PC-3 (cell line): ENCODE results near the gene FGD5. TPM values are rescaled to one million over a fixed set of nuclear protein-coding genes. Genes with fewer than 3 reads are reported as not detected.

ENCODE experiments used
- ATAC-seq: fragments of 200-7000 bp; cut with Tn5 transposase; 2 replicates; pipeline ENCODE4 v1.9.1; 2020; ENCODE audit warnings: mild to moderate bottlenecking, moderate library complexity
- BruUV-seq: library from RNA; stranded (reverse); fragments of 400-500 nt; replicated peaks from 2 replicates; lab custom pipeline; 2021; lab: Mats Ljungman, UMichigan
- CTCF ChIA-PET: fragments of 300-600 bp; sonication (Branson Sonifier 250); formaldehyde crosslinking; loops from one replicate; lab custom pipeline; 2022; ENCODE audit warnings: antibody characterized with exemption; lab: Charles Lee
- POLR2A ChIA-PET: fragments of 300-600 bp; sonication (Branson Sonifier 250); formaldehyde crosslinking; loops from one replicate; lab custom pipeline; 2022; ENCODE audit warnings: antibody characterized with exemption; ENCODE audit not compliant: unreplicated experiment; lab: Charles Lee
- DNase-seq: peaks from one replicate; pipeline ENCODE4 v3.0.0-alpha.2; 2015
- H2AFZ ChIP-seq: fragments of 300-600 bp; sonication (generic); 2 replicates; pipeline ENCODE4 v1.6.0; 2016; ENCODE audit warnings: antibody characterized with exemption, low read length
- H3F3A ChIP-seq: fragments of 300-600 bp; sonication (generic); one replicate; pipeline ENCODE4 v1.6.0; 2017; ENCODE audit warnings: antibody characterized with exemption, low read length, control low read depth, mild to moderate bottlenecking; ENCODE audit not compliant: unreplicated experiment
- H3K27ac ChIP-seq: fragments of 300-600 bp; sonication (generic); 2 replicates; pipeline ENCODE4 v1.5.1; 2016; ENCODE audit warnings: mild to moderate bottlenecking, low read length
- H3K27me3 ChIP-seq: fragments of 300-600 bp; sonication (generic); 2 replicates; pipeline ENCODE4 v1.6.1; 2016; ENCODE audit warnings: low read length, mixed read lengths
- H3K36me3 ChIP-seq: fragments of 300-600 bp; sonication (generic); 2 replicates; pipeline ENCODE4 v1.6.1; 2016; ENCODE audit warnings: low read depth, mixed run types, low read length, mixed read lengths
- H3K4me1 ChIP-seq: fragments of 300-600 bp; sonication (generic); 2 replicates; pipeline ENCODE4 v1.5.1; 2016; ENCODE audit warnings: low read length; ENCODE audit not compliant: insufficient read depth
- H3K4me2 ChIP-seq: fragments of 300-600 bp; sonication (generic); 2 replicates; pipeline ENCODE4 v1.6.0; 2016; ENCODE audit warnings: low read length
- H3K4me3 ChIP-seq: fragments of 300-600 bp; sonication (generic); 2 replicates; pipeline ENCODE4 v1.5.1; 2016; ENCODE audit warnings: mild to moderate bottlenecking, low read length, mixed read lengths
- H3K79me2 ChIP-seq: fragments of 300-600 bp; sonication (generic); 2 replicates; pipeline ENCODE4 v1.6.1; 2017; ENCODE audit warnings: low read length, mixed read lengths
- H3K9ac ChIP-seq: fragments of 300-600 bp; sonication (generic); 2 replicates; pipeline ENCODE4 v1.6.0; 2016; ENCODE audit warnings: mild to moderate bottlenecking, low read length
- H3K9me2 ChIP-seq: fragments of 300-600 bp; sonication (generic); replicated peaks from 2 replicates; pipeline ENCODE4 v1.6.1; 2016; ENCODE audit warnings: mixed run types, low read length, mixed read lengths
- H3K9me3 ChIP-seq: fragments of 300-600 bp; sonication (generic); 2 replicates; pipeline ENCODE4 v1.6.1; 2016; ENCODE audit warnings: low read length, mixed read lengths
- H4K20me1 ChIP-seq: fragments of 300-600 bp; sonication (generic); 2 replicates; pipeline ENCODE4 v1.6.1; 2016; ENCODE audit warnings: low read length, mixed read lengths
- EZH2 ChIP-seq: fragments of 300-600 bp; sonication (generic); IDR thresholded peaks from one replicate; pipeline ENCODE4 v1.6.1; 2017; ENCODE audit warnings: antibody characterized with exemption, mild to moderate bottlenecking, low read length; ENCODE audit not compliant: unreplicated experiment
- EZH2phosphoT487 ChIP-seq: fragments of 300-600 bp; sonication (generic); IDR thresholded peaks from 2 replicates; pipeline ENCODE4 v1.6.1; 2018; ENCODE audit warnings: mild to moderate bottlenecking, antibody characterized with exemption, low read length, borderline replicate concordance
- intact Hi-C: fragments of 100-400 bp; cut with micrococcal nuclease; formaldehyde crosslinking; loops from 2 replicates; pipeline ENCODE4 v1.9.0; 2023
- total RNA-seq: library from RNA; depleted of rRNA; stranded (reverse); fragments of >200 nt; gene quantifications from 2 replicates; pipeline ENCODE4 v1.2.3, GENCODE V29; 2014
- TF ChIP-seq, protein P1 (sequence below): fragments of 300-600 bp; sonication (generic); conservative IDR thresholded peaks from 2 replicates; pipeline ENCODE4 v1.5.1; 2017; ENCODE audit warnings: antibody characterized with exemption, low read depth, mild to moderate bottlenecking, low read length

The FGD5 gene
- total RNA-seq, 1 experiment from 2014 or later: not detected

DNA sequence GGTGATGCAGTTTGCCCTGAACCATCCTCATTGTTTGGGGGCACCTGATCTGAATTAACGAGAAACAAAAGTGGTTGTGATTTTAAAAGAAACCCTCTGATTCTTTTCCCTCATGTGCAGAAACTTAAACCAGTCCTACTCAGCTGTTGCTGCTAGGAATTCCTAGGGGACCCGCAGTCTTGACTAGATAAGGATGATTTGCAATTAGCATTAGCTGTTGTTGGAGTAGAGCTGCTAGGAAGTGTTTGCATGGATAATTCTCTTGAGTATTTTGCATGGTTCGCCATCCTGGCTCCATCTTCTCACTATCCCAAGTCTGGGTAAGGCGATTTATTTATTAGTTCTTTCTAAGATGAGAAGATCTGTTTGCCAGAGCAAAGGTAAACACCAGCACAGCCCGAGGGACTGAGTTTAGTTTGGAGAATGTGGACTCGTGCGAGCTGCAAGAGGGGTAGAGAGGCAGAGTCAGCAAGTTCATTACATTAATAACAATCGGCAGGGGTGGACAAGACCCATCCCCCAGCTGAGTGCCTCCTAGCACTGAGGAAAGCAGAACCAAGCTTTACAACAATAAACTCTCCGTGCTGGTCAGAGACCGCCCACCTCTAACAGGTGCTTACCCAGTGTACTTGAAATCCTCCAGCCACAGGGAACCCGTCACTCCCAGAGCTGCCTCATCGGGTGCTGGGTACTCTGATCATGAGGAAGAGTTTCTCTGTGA lies 4.1 kb downstream of the FGD5 start:
- Histone ChIP-seq H3K79me2 (no peaks in the 10 kb centered on the region), H4K20me1 (no peaks in the 10 kb centered on the region), H3K9ac (no peak overlapping the region), H3K4me2 (no peak overlapping the region), H3K27ac (no peak overlapping the region), H3K4me1 (0 out of 2 replicates have a peak, but pooled peaks cover 3% of the 10 kb centered on the region), H3K4me3 (no peak overlapping the region), H2AFZ (no peak overlapping the region), H3K27me3 (peaks cover 88% of the 10 kb centered on the region), H3F3A (no peaks in the 10 kb centered on the region), H3K9me2 (no peaks in the 10 kb centered on the region), H3K9me3 (no peaks in the 10 kb centered on the region), H3K36me3 (no peaks in the 10 kb centered on the region)
- intact Hi-C loops: no loop called here
- CTCF ChIA-PET: no interaction called here
- BruUV-seq: no TSS peak
- POLR2A ChIA-PET: no interaction called here
- DNase-seq (no peak), ATAC-seq (peak; percentile 31; the same call in 1 of the 2 replicates)
- TF ChIP-seq EZH2phosphoT487 (no peak), EZH2 (no peak)
- TF ChIP-seq, protein P1, sequence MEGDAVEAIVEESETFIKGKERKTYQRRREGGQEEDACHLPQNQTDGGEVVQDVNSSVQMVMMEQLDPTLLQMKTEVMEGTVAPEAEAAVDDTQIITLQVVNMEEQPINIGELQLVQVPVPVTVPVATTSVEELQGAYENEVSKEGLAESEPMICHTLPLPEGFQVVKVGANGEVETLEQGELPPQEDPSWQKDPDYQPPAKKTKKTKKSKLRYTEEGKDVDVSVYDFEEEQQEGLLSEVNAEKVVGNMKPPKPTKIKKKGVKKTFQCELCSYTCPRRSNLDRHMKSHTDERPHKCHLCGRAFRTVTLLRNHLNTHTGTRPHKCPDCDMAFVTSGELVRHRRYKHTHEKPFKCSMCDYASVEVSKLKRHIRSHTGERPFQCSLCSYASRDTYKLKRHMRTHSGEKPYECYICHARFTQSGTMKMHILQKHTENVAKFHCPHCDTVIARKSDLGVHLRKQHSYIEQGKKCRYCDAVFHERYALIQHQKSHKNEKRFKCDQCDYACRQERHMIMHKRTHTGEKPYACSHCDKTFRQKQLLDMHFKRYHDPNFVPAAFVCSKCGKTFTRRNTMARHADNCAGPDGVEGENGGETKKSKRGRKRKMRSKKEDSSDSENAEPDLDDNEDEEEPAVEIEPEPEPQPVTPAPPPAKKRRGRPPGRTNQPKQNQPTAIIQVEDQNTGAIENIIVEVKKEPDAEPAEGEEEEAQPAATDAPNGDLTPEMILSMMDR: no peak

DNA sequence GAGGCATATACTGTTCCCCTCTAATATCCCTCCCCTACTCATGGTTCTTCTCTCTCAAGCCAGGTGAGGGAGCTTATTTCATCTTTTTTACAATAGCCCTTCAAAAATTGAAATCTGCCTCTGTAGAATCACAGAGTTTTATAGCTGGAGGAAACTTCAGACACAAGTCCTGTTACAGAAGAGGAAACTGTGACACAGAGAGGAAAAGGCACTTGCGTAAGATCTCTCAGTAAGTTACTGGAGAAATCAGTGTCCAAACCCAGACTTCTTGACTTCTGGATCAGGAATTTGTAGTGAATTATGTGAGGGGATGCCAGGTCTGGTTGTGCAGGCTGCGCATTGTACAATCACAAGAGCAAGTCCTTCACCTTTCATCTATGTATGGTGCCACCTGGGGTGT lies 4.6 kb downstream of the FGD5 start:
- TF ChIP-seq EZH2 (no peak), EZH2phosphoT487 (no peak)
- TF ChIP-seq, protein P1: no peak
- Histone ChIP-seq H3K36me3 (no peaks in the 10 kb centered on the region), H2AFZ (no peak overlapping the region), H3K4me3 (no peak overlapping the region), H3F3A (no peaks in the 10 kb centered on the region), H3K9me3 (no peaks in the 10 kb centered on the region), H3K27me3 (peaks cover 83% of the 10 kb centered on the region), H3K79me2 (no peaks in the 10 kb centered on the region), H4K20me1 (no peaks in the 10 kb centered on the region), H3K4me2 (no peak overlapping the region), H3K9me2 (no peaks in the 10 kb centered on the region), H3K27ac (no peak overlapping the region), H3K9ac (no peak overlapping the region), H3K4me1 (0 out of 2 replicates have a peak, but pooled peaks cover 3% of the 10 kb centered on the region)
- no TSS peak for BruUV-seq
- POLR2A ChIA-PET: no interaction called here
- intact Hi-C loops: no loop called here
- DNase-seq (no peak), ATAC-seq (no peak)
- CTCF ChIA-PET: no interaction called here

DNA sequence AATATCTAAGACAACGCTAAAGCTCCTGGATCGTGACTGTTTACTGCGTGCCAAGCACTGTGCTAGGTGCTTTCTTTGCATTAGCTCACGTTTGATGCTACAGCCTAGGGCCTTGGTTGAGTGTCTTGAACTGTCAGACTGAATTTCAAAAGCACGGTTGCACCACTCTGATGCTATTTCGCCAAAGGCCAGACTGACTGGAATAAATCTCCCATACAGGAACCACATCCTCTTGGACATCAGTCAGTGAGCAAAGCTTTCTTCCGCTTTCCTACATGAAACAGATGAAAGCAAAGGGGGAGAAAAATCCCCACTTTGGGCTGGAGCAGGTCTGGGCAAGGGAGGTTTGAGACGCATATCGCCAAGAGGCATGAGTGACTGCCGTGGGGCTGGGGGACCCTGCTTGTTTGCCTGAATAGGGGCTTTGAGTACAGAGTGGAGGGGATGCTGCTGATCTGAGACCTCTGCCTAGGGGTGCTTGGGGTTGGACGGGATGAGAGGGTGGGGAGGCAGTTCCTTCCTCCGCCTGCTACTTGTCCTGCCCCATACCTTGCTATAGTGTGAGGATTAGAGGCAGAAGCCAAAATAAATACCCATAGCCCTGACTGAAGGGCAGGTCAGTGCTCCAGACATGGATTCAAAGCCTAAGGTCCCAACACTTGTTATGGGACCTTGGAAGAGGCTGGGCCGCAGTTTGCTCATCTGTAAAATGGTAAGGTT lies 5.3 kb downstream of the FGD5 start:
- Histone ChIP-seq H4K20me1 (no peaks in the 10 kb centered on the region), H3K27ac (no peak overlapping the region), H3K9me3 (no peaks in the 10 kb centered on the region), H3K9me2 (no peaks in the 10 kb centered on the region), H3K4me1 (0 out of 2 replicates have a peak, but pooled peaks cover 3% of the 10 kb centered on the region), H3K4me2 (no peak overlapping the region), H3K27me3 (peaks cover 79% of the 10 kb centered on the region), H3K4me3 (no peak overlapping the region), H3F3A (no peaks in the 10 kb centered on the region), H3K9ac (no peak overlapping the region), H3K36me3 (no peaks in the 10 kb centered on the region), H2AFZ (no peak overlapping the region), H3K79me2 (no peaks in the 10 kb centered on the region)
- ChIA-PET POLR2A (no interaction called here), CTCF (no interaction called here)
- no TSS peak for BruUV-seq
- no peak for DNase-seq
- TF ChIP-seq EZH2phosphoT487 (no peak), EZH2 (no peak)
- TF ChIP-seq, protein P1: no peak
- intact Hi-C loops: no loop called here
- ATAC-seq: no peak
